B cell (primary cell): Measurements from ENCODE around the gene TANC1. TPM values are rescaled to one million over a fixed set of nuclear protein-coding genes. Genes with fewer than 3 reads are reported as not detected.

Source experiments
- ATAC-seq: fragments of 200-7000 bp; cut with Tn5 transposase; one replicate; pipeline ENCODE4 v1.10.0; 2021; ENCODE audit warnings: low read depth, mild to moderate bottlenecking, moderate number of reproducible peaks, moderate library complexity
- CTCF ChIA-PET: fragments of 350-600 bp; sonication (Branson Sonifier 250); formaldehyde crosslinking; loops from one replicate; lab custom pipeline; 2021; ENCODE audit warnings: antibody characterized with exemption, inconsistent platforms; lab: Charles Lee
- POLR2A ChIA-PET: fragments of 350-600 bp; sonication (Branson Sonifier 250); formaldehyde crosslinking; loops from one replicate; lab custom pipeline; 2021; ENCODE audit warnings: antibody characterized with exemption; lab: Charles Lee
- DNase-seq: peaks from one replicate; pipeline ENCODE4 v3.0.0; 2013
- H2AFZ ChIP-seq: 2 replicates; pipeline ENCODE4 v1.6.1; 2012; ENCODE audit warnings: mild to moderate bottlenecking, low read depth, low read length; ENCODE audit not compliant: insufficient read depth, poor library complexity, severe bottlenecking
- H3K27ac ChIP-seq, 2 donors: 1 replicate in 1 of 2; 2 replicates in 1 of 2; pipeline ENCODE4 v1.5.1; 2012 to 2013; ENCODE audit warnings: low read length in 2 of 2, mild to moderate bottlenecking in 2 of 2, moderate library complexity in 1 of 2
- H3K27me3 ChIP-seq, 4 experiments: fragments of 200-600 bp in 1 of 4; sonication (generic) in 1 of 4; replicated peaks in 1 of 4; 1 replicate in 2 of 4; 2 replicates in 2 of 4; pipeline versions ENCODE4 v1.6.1 to v1.7.0; 2013 to 2016; ENCODE audit warnings: low read length in 3 of 4, mild to moderate bottlenecking in 2 of 4, mixed read lengths in 1 of 4, moderate library complexity in 1 of 4; ENCODE audit not compliant: insufficient read depth in 4 of 4, control insufficient read depth in 3 of 4; ENCODE audit errors: control extremely low read depth in 1 of 4
- H3K36me3 ChIP-seq, 2 experiments: replicated peaks in 1 of 2; 1 replicate in 1 of 2; 2 replicates in 1 of 2; pipeline versions ENCODE4 v1.6.1 to v1.7.1; 2013; ENCODE audit warnings: low read length in 1 of 2; ENCODE audit not compliant: insufficient read depth in 2 of 2, control insufficient read depth in 1 of 2; ENCODE audit errors: control extremely low read depth in 1 of 2, extremely low read depth in 1 of 2
- H3K4me1 ChIP-seq, 2 donors: fragments of 200-600 bp in 1 of 2; sonication (generic) in 1 of 2; 1 replicate in 1 of 2; 2 replicates in 1 of 2; pipeline versions ENCODE4 v1.5.1 to v1.6.1; 2013 to 2017; ENCODE audit warnings: low read length in 2 of 2; ENCODE audit not compliant: control insufficient read depth in 2 of 2, insufficient read depth in 2 of 2
- H3K4me2 ChIP-seq: replicated peaks from 2 replicates; pipeline ENCODE3; 2012; ENCODE audit warnings: mild to moderate bottlenecking, low read depth, low read length; ENCODE audit not compliant: poor library complexity, severe bottlenecking
- H3K4me3 ChIP-seq, 5 experiments: fragments of 200-600 bp in 1 of 5; sonication (generic) in 1 of 5; 1 replicate in 3 of 5; 2 replicates in 2 of 5; pipeline versions ENCODE4 v1.5.1 to v1.7.0; 2011 to 2016; ENCODE audit warnings: low read length in 4 of 5, mild to moderate bottlenecking in 4 of 5, low read depth in 2 of 5, control low read depth in 1 of 5, moderate library complexity in 1 of 5; ENCODE audit not compliant: insufficient read depth in 1 of 5; ENCODE audit errors: control extremely low read depth in 1 of 5, extremely low read depth in 1 of 5
- H3K79me2 ChIP-seq: fragments of 200-600 bp; sonication (generic); one replicate; pipeline ENCODE4 v1.6.0; 2016; ENCODE audit warnings: low read length; ENCODE audit not compliant: control insufficient read depth, insufficient read depth
- H3K9ac ChIP-seq: fragments of 200-600 bp; sonication (generic); 2 replicates; pipeline ENCODE4 v1.6.1; 2017; ENCODE audit warnings: mild to moderate bottlenecking, low read length, moderate library complexity
- H3K9me3 ChIP-seq, 3 donors: one replicate each; pipeline versions ENCODE4 v1.6.1 to v1.7.1; 2013; ENCODE audit warnings: low read length in 2 of 3; ENCODE audit not compliant: control insufficient read depth in 2 of 3, insufficient read depth in 1 of 3; ENCODE audit errors: control extremely low read depth in 1 of 3
- H4K20me1 ChIP-seq: 2 replicates; pipeline ENCODE4 v1.6.0; 2012; ENCODE audit warnings: mild to moderate bottlenecking, low read length; ENCODE audit not compliant: insufficient read depth, control insufficient read depth, poor library complexity, severe bottlenecking
- H3K27ac Mint-ChIP-seq: one replicate; pipeline ENCODE4 v1.8.0; 2021; ENCODE audit warnings: mixed read lengths
- H3K27me3 Mint-ChIP-seq: one replicate; pipeline ENCODE4 v1.8.0; 2021; ENCODE audit warnings: mixed read lengths
- H3K4me1 Mint-ChIP-seq: one replicate; pipeline ENCODE4 v1.8.0; 2021; ENCODE audit warnings: mixed read lengths
- H3K4me3 Mint-ChIP-seq: one replicate; pipeline ENCODE4 v1.8.0; 2021; ENCODE audit warnings: mixed read lengths
- H3K9me3 Mint-ChIP-seq: one replicate; pipeline ENCODE4 v1.8.0; 2022; ENCODE audit warnings: mixed read lengths; ENCODE audit not compliant: insufficient read depth
- EZH2 ChIP-seq: IDR thresholded peaks from 2 replicates; pipeline ENCODE4 v1.6.1; 2012; ENCODE audit warnings: borderline replicate concordance, low read depth, mild to moderate bottlenecking, moderate library complexity, low read length; ENCODE audit not compliant: insufficient read depth, poor library complexity, severe bottlenecking
- WGBS: methylation state at CpG from one replicate; pipeline ENCODE4 v1.1.5; 2013; ENCODE audit warnings: missing lambda C conversion rate; ENCODE audit not compliant: insufficient coverage; 5-methylcytosine and 5-hydroxymethylcytosine counted together
- intact Hi-C: fragments of 100-400 bp; cut with micrococcal nuclease; formaldehyde crosslinking; loops from one replicate; pipeline ENCODE4 v1.10.0; 2022
- polyA plus RNA-seq: library from polyadenylated mRNA; depleted of rRNA; stranded (reverse); fragments of >200 nt; gene quantifications from 2 replicates; pipeline ENCODE4 v1.2.3, GENCODE V29; 2012
- total RNA-seq, 2 donors: library from RNA; stranded (reverse); fragments of 120-200 nt in 1 of 2; gene quantifications; 1 replicate in 1 of 2; 2 replicates in 1 of 2; pipeline versions ENCODE4 v1.2.3 to v1.2.4, GENCODE V29; 2013 to 2022
- TF ChIP-seq, protein P1 (sequence below): fragments of 200-600 bp; IDR thresholded peaks from one replicate; pipeline ENCODE4 v1.8.0; 2022; ENCODE audit warnings: antibody characterized with exemption, mild to moderate bottlenecking

Gene TANC1
- total and polyA plus RNA-seq, 2 donors (not counting 1 experiment from before 2014, with no cell fraction given), result 0.13 TPM; not detected in 1

DNA sequence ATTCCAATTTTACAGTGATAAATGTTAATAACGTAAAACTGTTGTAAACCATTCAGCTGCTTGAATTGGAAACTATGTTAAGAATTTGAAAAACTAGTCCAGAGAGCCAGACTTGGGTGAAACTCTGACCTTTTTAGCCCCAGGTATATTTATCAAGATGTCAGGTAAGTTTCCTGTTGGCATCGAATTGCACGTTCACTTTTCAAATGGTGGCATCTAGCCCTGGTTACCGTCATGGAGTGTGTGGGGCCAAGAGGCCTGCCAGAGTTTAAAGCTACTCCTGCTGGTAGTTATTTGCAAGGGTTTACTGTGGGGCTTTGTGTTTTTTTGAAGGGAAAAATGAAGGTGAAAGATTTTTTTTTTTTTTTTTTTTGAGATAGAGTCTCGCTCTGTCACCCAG is 208.1 kb downstream of the TANC1 start:
- Histone ChIP-seq H3K9me3 (no peaks in the 10 kb centered on the region), H3K9ac (no peak overlapping the region), H2AFZ (no peak overlapping the region), H3K36me3 (no peaks in the 10 kb centered on the region), H4K20me1 (no peaks in the 10 kb centered on the region), H3K27ac (no peak overlapping the region), H3K79me2 (no peaks in the 10 kb centered on the region), H3K4me2 (no peak overlapping the region), H3K4me1 (no peaks in the 10 kb centered on the region), H3K27me3 (no peaks in the 10 kb centered on the region), H3K4me3 (no peak overlapping the region)
- intact Hi-C loops, result no loop called here
- TF ChIP-seq EZH2, result no peak
- TF ChIP-seq, protein P1, sequence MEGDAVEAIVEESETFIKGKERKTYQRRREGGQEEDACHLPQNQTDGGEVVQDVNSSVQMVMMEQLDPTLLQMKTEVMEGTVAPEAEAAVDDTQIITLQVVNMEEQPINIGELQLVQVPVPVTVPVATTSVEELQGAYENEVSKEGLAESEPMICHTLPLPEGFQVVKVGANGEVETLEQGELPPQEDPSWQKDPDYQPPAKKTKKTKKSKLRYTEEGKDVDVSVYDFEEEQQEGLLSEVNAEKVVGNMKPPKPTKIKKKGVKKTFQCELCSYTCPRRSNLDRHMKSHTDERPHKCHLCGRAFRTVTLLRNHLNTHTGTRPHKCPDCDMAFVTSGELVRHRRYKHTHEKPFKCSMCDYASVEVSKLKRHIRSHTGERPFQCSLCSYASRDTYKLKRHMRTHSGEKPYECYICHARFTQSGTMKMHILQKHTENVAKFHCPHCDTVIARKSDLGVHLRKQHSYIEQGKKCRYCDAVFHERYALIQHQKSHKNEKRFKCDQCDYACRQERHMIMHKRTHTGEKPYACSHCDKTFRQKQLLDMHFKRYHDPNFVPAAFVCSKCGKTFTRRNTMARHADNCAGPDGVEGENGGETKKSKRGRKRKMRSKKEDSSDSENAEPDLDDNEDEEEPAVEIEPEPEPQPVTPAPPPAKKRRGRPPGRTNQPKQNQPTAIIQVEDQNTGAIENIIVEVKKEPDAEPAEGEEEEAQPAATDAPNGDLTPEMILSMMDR, result no peak
- Mint-ChIP-seq H3K27me3 (no peaks in the 10 kb centered on the region), H3K9me3 (no peaks in the 10 kb centered on the region), H3K4me1 (no peaks in the 10 kb centered on the region), H3K27ac (no peak overlapping the region), H3K4me3 (no peak overlapping the region)
- CTCF ChIA-PET, result no interaction called here
- DNase-seq, result no peak
- 94% methylated on average over 4 of the region's 5 CpGs for WGBS
- POLR2A ChIA-PET, result no interaction called here
- no peak for ATAC-seq

DNA sequence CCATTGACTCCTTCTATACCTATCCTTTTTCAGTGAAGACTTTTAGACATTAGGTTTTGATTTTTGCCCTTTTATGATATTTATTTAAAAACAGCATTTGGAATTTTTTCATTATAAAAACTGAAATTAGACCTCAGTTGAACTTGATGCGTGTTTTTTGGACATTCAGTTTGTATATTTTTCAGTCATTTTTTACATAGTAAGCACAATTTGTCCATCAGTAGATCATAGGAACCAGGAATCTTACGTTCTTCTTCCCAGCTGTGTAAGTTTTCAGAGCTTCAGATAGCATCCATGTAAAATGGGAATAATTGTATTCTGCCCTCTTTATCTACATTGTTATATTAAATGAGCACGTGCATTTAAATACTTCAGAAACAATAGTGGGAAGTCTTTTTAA is 208.9 kb downstream of the TANC1 start:
- Histone ChIP-seq H3K27me3 (no peaks in the 10 kb centered on the region), H4K20me1 (no peaks in the 10 kb centered on the region)
- POLR2A ChIA-PET, result no interaction called here

More for the DNA sequence above, 208.9 kb downstream of the TANC1 start:
- intact Hi-C loops, result no loop called here
- Mint-ChIP-seq H3K9me3 (no peaks in the 10 kb centered on the region), H3K27me3 (no peaks in the 10 kb centered on the region), H3K4me3 (no peak overlapping the region), H3K4me1 (no peaks in the 10 kb centered on the region), H3K27ac (no peak overlapping the region)
- H3K9ac ChIP-seq, result no peak overlapping the region
- TF ChIP-seq, protein P1, result no peak
- no peak for TF ChIP-seq EZH2
- CTCF ChIA-PET, result no interaction called here
- H3K36me3 ChIP-seq, result no peaks in the 10 kb centered on the region
- DNase-seq (no peak), ATAC-seq (no peak)
- H3K4me3 ChIP-seq, result no peak overlapping the region
- H3K27ac ChIP-seq, result no peak overlapping the region
- H3K4me2 ChIP-seq, result no peak overlapping the region
- WGBS, result no CpG with 5 or more reads among the region's 3 CpGs
- no peaks in the 10 kb centered on the region for H3K79me2 ChIP-seq
- H2AFZ ChIP-seq, result no peak overlapping the region
- no peaks in the 10 kb centered on the region for H3K4me1 ChIP-seq
- H3K9me3 ChIP-seq, result no peaks in the 10 kb centered on the region
